Measurements from ENCODE around the gene TNP2.
"Not testable (repeated sequence)": the region's sequence is repeated elsewhere in the genome, so short reads cannot be mapped to it uniquely, and the experiment has no call there.

TNP2 gene

GRCh38 chr16:11238272-11239202 is 30.6 kb downstream of the TNP2 start:
- no peak for DNase-seq

DNA sequence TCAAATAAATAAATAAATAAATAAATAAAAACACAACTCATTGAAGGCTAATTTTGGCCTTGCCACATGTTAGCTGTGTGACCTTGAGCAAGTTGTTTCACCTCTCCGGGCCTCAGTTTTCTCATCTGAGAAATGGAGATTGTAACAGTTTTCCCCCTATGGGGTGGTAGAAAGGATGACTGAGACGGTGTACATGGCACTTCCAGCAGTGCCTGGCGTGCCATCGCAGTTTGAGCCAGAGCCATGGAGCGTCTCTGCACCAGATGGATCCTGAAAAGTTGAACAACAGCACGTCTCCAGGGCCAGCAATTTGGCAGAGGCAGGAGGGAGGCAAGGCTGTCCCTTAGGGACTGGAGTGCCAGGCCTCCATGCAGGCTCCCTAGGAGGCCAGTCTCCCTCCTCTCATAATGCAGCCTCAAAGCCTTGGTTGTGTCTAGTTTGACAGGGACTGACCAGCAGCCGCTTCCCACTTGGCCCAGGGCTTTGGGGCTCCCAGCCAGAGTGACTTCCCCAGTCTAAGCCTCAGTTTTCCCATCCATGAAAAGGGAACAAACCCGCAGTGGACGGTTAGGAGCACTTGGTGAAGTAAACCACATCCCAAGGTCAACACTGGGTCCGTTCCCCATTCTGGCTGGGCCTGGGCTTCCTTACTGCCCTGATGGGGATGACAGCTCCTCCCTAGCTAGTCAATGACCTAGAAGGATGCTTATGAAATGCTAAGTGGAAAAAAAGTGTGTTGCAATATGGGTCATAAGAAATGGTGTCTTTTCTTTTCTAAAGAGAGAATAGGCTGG is 32.5 kb downstream of the TNP2 start:
- DNase-seq = no peak

- no peak for DNase-seq
These were observed 33.5 kb downstream of the TNP2 start for GRCh38 chr16:11235703-11235991.

- no peak for DNase-seq
These were observed 34.0 kb downstream of the TNP2 start for GRCh38 chr16:11234884-11235702.

- DNase-seq = peak; percentile 51
These were observed 35.3 kb downstream of the TNP2 start for GRCh38 chr16:11233727-11234376.

DNA sequence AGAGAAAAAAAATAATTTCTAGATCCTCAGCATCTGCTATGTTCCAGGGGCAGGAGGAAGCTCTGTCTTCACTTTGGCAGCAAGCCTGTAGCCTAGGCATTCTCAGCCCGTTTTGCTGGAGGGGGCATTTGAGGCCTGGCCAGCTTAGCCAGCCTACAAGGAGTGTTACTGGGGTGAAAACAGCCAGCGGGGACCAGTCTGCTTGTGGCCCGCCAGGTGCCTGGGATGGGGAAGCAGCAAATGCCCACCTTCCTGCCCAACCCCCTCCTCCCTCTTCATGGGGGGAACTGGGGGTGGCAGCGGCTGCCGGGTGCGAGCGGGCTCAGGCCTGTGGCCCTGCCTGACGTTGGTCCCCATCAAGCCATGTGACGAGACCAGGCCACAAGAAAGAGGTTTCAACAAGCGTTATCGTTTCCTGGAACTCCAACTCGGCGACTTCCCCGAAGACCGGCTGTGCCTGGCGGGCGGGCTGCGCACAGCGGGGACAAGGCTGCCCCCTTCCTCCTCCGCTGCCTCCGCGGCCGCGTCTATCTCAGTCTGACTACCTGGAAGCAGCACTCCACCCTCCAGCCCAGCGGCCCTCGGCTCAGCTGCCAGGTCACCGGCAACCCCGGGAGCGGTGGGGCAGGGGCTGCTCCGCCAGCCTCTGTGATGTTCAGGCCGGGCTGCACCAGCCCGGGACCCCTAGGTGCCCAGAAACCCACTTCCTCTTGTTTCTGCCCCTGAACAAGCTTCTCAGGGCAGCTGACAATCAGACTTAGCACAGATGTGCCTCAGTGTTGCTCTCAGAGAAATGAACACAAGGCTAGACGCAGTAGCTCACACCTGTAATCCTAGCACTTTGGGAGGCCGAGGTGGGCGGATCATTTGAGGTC is 36.0 kb downstream of the TNP2 start:
- DNase-seq = peak; percentile 88

DNA sequence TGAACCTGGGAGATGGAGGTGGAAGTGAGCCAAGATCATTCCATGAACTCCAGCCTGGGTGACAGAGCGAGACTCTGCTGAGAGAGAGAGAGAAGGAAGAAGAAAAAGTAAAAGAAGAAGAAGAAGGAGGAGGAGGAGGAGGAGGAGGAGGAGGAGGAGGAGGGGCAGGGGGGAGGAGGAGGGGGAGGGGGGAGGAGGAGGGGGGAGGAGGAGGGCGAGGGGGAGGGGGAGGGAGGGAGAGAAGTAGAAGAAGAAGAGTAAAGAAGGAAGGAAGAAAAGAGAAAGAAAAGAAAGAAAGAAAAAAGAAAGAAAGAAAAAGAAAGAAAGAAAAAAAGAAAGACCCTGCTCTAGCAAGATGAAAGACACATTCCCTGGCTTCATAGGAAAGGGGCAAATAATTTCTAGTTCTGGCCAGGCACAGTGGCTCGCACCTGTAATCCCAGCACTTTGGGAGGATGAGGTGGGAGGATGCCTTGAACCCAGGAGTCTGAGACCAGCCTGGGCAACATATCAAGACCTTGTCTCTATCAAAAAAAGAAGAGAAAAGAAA is 36.7 kb downstream of the TNP2 start:
- DNase-seq = no peak

GRCh38 chr16:11231367-11231970 is 37.7 kb downstream of the TNP2 start:
- DNase-seq = no peak

GRCh38 chr16:11229906-11230305 is 39.2 kb downstream of the TNP2 start:
- no peak for DNase-seq

- no peak for DNase-seq
These were observed 39.7 kb downstream of the TNP2 start for GRCh38 chr16:11229432-11229831.

DNA sequence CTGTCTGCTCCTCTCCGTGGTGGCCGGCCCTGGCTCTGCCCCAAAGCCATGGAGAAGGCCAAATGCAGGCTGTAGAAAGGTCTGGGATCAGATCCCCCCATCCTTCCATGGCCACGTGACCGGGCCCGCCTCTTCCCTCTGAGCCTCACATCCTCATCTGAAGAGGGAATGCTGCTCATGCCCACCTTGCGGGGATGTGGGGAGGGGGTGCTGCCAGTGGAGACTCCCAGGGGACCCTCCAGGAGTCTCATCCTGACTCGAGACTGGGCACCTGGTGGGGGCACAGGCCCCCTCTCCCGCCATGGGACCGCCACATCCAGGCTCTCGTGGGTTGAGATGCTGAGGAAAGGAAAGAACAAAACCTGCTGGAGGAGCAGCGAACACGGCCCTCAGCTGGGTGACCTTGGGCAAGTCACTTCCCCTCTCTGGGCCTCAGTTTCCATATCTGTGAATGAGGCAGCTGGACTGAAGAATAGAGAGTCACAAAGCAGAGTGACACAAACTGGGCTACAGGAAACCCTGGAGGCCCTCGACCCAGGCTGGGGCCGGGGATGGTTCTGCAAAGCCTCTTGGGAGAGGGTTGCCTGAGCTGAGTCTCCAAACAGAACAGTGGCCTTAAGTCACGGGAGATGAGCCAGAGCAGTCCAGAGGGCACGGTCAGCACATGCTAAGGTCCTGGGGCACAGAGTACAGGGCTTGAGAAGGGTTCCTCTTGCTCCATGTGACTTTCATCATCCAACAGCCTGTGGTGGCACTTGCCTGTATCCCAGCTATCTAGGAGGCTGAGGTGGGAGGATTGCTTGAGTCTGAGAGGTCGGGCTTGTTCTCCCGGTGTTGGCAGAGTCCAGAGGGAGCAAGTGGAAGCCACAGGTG is 43.2 kb downstream of the TNP2 start:
- DNase-seq = no peak

GRCh38 chr16:11224894-11225676 is 44.0 kb downstream of the TNP2 start:
- peak; percentile 86 for DNase-seq

GRCh38 chr16:11224096-11224893 is 44.8 kb downstream of the TNP2 start:
- DNase-seq = peak; percentile 63

DNA sequence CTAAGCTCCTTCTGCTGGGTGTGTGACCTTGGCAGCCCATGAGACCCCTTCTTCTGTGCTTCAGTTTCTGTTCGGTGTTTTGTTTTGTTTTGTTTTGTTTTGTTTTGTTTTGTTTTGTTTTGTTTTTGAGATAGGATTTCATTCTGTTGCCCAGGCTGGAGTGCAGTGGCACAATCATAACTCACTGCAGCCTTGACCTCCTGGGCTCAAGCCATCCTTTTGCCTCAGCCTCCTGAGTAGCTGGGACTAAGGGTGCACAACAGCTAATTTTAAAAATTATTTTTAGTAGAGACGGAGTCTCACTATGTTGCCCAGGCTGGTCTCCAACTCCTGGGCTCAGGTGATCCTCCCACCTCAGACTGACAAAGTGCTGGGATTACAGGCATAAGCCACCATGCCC is 48.6 kb downstream of the TNP2 start:
- DNase-seq = not testable (repeated sequence)

DNA sequence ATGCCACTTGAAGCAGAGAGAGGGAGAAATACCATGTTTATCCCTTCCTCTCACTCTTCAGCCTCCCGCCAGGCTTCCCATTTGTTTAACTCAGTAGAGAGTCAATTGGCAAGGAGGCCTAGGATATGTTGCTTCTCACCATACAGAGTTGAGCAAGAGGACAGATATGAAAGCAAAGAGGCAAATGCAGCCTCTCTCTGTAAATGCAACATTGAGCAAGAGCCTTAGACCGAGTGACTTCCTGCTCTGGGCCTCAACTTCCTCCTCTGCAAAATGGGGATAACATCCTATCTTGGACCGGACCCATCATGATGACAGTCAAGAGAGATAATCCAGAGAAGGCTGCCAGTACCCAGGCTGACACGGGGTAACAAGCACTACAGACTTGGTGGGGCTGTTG is 49.9 kb downstream of the TNP2 start:
- DNase-seq = no peak

DNA sequence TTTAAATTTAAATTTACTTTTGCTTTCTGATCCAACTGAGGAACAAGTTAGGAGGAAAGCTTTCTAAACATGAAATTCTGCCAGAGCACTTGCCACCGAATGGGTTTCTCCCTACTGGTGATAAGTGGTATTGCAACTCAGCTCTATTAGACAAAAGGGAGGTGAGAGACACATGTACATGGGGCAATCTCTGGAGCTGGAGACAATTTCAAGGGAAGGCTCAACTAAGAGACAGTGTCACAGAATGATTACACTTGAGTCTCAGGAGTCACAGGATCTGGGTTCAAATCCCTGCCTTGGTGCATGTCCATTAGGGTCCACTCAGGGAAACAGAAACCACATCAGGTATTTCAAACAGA is 50.5 kb downstream of the TNP2 start:
- DNase-seq = no peak

Measured in CD4-positive, alpha-beta T cell treated with Interleukin-12 subunit alpha and Interleukin-12 subunit beta, for 1 hour (primary cell).